Panc1 (cell line): ENCODE results near the gene ZNF385C. TPM values are rescaled to one million over a fixed set of nuclear protein-coding genes. Genes with fewer than 3 reads are reported as not detected.

Experiments used
- ATAC-seq: fragments of 200-7000 bp; cut with Tn5 transposase; 2 replicates; pipeline ENCODE4 v1.9.1; 2020; ENCODE audit warnings: mild to moderate bottlenecking, moderate library complexity
- BruUV-seq: library from RNA; stranded (reverse); fragments of 400-500 nt; replicated peaks from 2 replicates; lab custom pipeline; 2021; lab: Mats Ljungman, UMichigan
- CTCF ChIA-PET: fragments of 300-600 bp; sonication (Branson Sonifier 250); formaldehyde crosslinking; loops from one replicate; lab custom pipeline; 2022; ENCODE audit warnings: antibody characterized with exemption; lab: Charles Lee
- POLR2A ChIA-PET: fragments of 300-600 bp; sonication (Branson Sonifier 250); formaldehyde crosslinking; loops from one replicate; lab custom pipeline; 2022; ENCODE audit warnings: antibody characterized with exemption; lab: Charles Lee
- DNase-seq: peaks from one replicate; pipeline ENCODE4 v3.0.0-alpha.2; 2010; ENCODE audit warnings: low read depth, low spot score
- H3K27ac ChIP-seq: 2 replicates; pipeline ENCODE4 v1.5.1; 2011; ENCODE audit warnings: mild to moderate bottlenecking, low read length, inconsistent platforms
- H3K27me3 ChIP-seq: fragments of 200-500 bp; sonication (Bioruptor generic); 2 replicates; pipeline ENCODE4 v1.6.0; 2014; ENCODE audit warnings: low read length, inconsistent platforms; ENCODE audit not compliant: control insufficient read depth, insufficient read depth
- H3K36me3 ChIP-seq: fragments of 200-500 bp; sonication (Bioruptor generic); 2 replicates; pipeline ENCODE4 v1.5.1; 2014; ENCODE audit warnings: inconsistent platforms, mild to moderate bottlenecking, low read length, moderate library complexity; ENCODE audit not compliant: control insufficient read depth, insufficient read depth
- H3K4me1 ChIP-seq: 2 replicates; pipeline ENCODE4 v1.5.1; 2011; ENCODE audit warnings: inconsistent platforms, mild to moderate bottlenecking, low read length, moderate library complexity; ENCODE audit not compliant: control insufficient read depth, insufficient read depth
- H3K4me3 ChIP-seq, 2 experiments: 2 replicates each; pipeline ENCODE4 v1.5.1; 2011 to 2012; ENCODE audit warnings: low read depth in 2 of 2, low read length in 2 of 2, mild to moderate bottlenecking in 2 of 2, inconsistent platforms in 1 of 2, moderate library complexity in 1 of 2
- H3K9me3 ChIP-seq: fragments of 200-500 bp; sonication (Bioruptor generic); 2 replicates; pipeline ENCODE4 v1.5.1; 2014; ENCODE audit warnings: low read depth, mild to moderate bottlenecking, inconsistent platforms, low read length, moderate library complexity; ENCODE audit not compliant: control insufficient read depth, insufficient read depth
- CTCF ChIP-seq: fragments of 450-650 bp; IDR thresholded peaks from 2 replicates; pipeline ENCODE4 v1.5.1; 2017; ENCODE audit warnings: mild to moderate bottlenecking
- POLR2AphosphoS5 ChIP-seq: IDR thresholded peaks from 2 replicates; pipeline ENCODE4 v1.6.1; 2012; ENCODE audit warnings: mild to moderate bottlenecking, low read depth, low read length, moderate library complexity
- SIN3A ChIP-seq: IDR thresholded peaks from 2 replicates; pipeline ENCODE4 v1.6.1; 2012; ENCODE audit warnings: low read depth, mild to moderate bottlenecking, low read length, moderate library complexity, borderline replicate concordance; ENCODE audit not compliant: insufficient read depth
- TCF7L2 ChIP-seq: IDR thresholded peaks from 2 replicates; pipeline ENCODE4 v1.6.1; 2011; ENCODE audit warnings: mild to moderate bottlenecking, low read depth, low read length, inconsistent platforms
- in situ Hi-C: cut with HindIII; loops from 2 replicates; pipeline ENCODE4 v1.10.0; 2016; ENCODE audit warnings: low sequenced_read_pairs, low pct_unique_long_range_greater_than_20kb
- intact Hi-C: fragments of 100-400 bp; cut with micrococcal nuclease; formaldehyde crosslinking; loops from one replicate; pipeline ENCODE4 v1.10.0; 2022; ENCODE audit not compliant: unreplicated experiment
- total RNA-seq: library from RNA; stranded (reverse); gene quantifications from one replicate; pipeline ENCODE4 v1.2.1, GENCODE V29; 2021; ENCODE audit not compliant: unreplicated experiment
- TF ChIP-seq, protein P1 (sequence below), 2 experiments: IDR thresholded peaks; 2 replicates each; pipeline ENCODE4 v1.6.1; 2011 to 2012; ENCODE audit warnings: low read depth in 2 of 2, control low read depth in 1 of 2, low read length in 1 of 2, mild to moderate bottlenecking in 1 of 2, moderate library complexity in 1 of 2; ENCODE audit not compliant: insufficient read depth in 1 of 2

Gene ZNF385C
- total RNA-seq, 1 experiment from 2014 or later: 0.21 TPM

DNA sequence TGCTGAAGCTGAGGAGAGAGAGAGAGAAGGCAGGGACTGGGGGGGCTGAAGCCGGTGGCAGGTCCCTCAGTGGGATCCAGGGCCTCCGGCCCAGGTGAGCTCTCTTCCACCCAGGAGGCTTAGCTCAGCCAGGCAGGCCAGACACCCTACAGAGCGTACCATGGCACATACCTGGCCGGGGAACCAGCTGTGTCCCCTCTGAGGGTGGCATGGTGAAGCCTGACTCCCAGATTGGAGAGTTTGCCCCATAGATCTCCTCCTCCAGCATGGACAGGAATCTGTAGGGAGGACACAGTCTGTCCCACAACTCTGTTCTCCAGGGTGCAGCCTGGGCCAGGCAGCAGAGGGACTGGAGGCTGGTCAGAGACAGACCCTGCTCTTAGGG lies 19.8 kb upstream of the ZNF385C start:
- no peak for DNase-seq
- in situ Hi-C loops: no loop called here
- H3K36me3 ChIP-seq: no peaks in the 10 kb centered on the region
- intact Hi-C loops: no loop called here
- no peak overlapping the region for H3K27ac ChIP-seq
- ATAC-seq: no peak
- no TSS peak for BruUV-seq
- ChIA-PET POLR2A (no interaction called here), CTCF (interaction anchor here (0.7 kb wide), 1 partner anchor 152 kb away, joined by 3 read pairs; no protein-coding TSS in a partner anchor)
- no peak overlapping the region for H3K4me3 ChIP-seq
- H3K9me3 ChIP-seq: no peaks in the 10 kb centered on the region
- TF ChIP-seq TCF7L2 (no peak), POLR2AphosphoS5 (no peak), SIN3A (no peak), CTCF (no peak)
- TF ChIP-seq, protein P1, sequence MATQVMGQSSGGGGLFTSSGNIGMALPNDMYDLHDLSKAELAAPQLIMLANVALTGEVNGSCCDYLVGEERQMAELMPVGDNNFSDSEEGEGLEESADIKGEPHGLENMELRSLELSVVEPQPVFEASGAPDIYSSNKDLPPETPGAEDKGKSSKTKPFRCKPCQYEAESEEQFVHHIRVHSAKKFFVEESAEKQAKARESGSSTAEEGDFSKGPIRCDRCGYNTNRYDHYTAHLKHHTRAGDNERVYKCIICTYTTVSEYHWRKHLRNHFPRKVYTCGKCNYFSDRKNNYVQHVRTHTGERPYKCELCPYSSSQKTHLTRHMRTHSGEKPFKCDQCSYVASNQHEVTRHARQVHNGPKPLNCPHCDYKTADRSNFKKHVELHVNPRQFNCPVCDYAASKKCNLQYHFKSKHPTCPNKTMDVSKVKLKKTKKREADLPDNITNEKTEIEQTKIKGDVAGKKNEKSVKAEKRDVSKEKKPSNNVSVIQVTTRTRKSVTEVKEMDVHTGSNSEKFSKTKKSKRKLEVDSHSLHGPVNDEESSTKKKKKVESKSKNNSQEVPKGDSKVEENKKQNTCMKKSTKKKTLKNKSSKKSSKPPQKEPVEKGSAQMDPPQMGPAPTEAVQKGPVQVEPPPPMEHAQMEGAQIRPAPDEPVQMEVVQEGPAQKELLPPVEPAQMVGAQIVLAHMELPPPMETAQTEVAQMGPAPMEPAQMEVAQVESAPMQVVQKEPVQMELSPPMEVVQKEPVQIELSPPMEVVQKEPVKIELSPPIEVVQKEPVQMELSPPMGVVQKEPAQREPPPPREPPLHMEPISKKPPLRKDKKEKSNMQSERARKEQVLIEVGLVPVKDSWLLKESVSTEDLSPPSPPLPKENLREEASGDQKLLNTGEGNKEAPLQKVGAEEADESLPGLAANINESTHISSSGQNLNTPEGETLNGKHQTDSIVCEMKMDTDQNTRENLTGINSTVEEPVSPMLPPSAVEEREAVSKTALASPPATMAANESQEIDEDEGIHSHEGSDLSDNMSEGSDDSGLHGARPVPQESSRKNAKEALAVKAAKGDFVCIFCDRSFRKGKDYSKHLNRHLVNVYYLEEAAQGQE (IDR thresholded peaks at IDR 0.05; ENCODE audit: insufficient read depth in 1 of 2, low read depth in 2 of 2, low read length in 1 of 2): no peak
- H3K27me3 ChIP-seq: no peaks in the 10 kb centered on the region
- peaks cover 9% of the 10 kb centered on the region for H3K4me1 ChIP-seq

DNA sequence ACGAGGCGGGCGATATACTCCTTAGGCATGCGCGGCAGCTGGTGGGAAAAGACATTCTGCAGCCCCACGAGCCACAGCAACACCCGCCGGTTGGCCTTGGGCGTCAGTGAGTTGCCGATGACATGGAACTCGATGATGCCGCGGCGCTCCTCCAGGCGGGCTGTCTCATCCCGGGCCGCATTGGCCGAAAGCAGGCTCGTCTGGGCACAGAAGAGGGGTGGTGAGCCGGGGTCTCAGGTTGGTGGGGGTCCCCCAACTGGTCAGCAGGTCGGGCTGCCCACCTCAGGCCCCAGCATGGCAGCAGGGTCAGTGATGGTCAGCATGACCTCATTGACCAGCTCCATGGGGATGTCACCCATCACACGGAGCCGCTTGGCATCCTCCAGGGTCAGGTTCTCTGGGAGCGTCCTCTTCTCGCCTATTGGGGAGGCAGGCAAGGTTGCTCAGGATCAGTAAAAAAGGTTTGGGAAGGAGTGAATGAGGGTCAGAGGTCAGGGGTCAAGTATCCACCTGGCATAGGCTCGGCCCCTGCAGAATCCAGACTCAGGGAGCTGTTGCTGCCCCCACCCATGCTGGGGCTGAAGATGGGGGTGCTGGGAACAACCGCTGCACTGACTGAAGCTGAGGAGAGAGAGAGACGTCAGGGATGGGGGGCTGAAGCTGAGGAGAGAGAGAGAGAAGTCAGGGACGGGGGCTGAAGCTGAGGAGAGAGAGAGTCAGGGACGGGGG lies 19.3 kb upstream of the ZNF385C start:
- DNase-seq (no peak), ATAC-seq (no peak)
- in situ Hi-C loops: no loop called here
- Histone ChIP-seq H3K9me3 (no peaks in the 10 kb centered on the region), H3K4me1 (peaks cover 14% of the 10 kb centered on the region), H3K36me3 (no peaks in the 10 kb centered on the region), H3K27me3 (no peaks in the 10 kb centered on the region), H3K4me3 (no peak overlapping the region), H3K27ac (no peak overlapping the region)
- TF ChIP-seq, protein P1 (IDR thresholded peaks at IDR 0.05; ENCODE audit: insufficient read depth in 1 of 2, low read depth in 2 of 2, low read length in 1 of 2): no peak
- TF ChIP-seq TCF7L2 (no peak), SIN3A (no peak), CTCF (no peak)
- intact Hi-C loops: no loop called here
- BruUV-seq: no TSS peak
- CTCF ChIA-PET: interaction anchor here (0.7 kb wide), 1 partner anchor 151 kb away, joined by 3 read pairs; no protein-coding TSS in a partner anchor
- POLR2A ChIA-PET: no interaction called here
